Keratinocyte (primary cell): ENCODE measurements around the gene COG5.

ENCODE experiments used
- CTCF ChIP-seq, 3 experiments: IDR thresholded peaks in 1 of 3; conservative IDR thresholded peaks in 1 of 3; optimal IDR thresholded peaks in 1 of 3; 2 replicates in 2 of 3; 3 replicates in 1 of 3; pipeline versions ENCODE3 to v1.5.1; 2011; ENCODE audit warnings: low read length in 3 of 3, mild to moderate bottlenecking in 3 of 3, moderate library complexity in 2 of 3, control low read depth in 1 of 3, inconsistent platforms in 1 of 3; ENCODE audit not compliant: insufficient read depth in 2 of 3; ENCODE audit errors: extremely low read depth in 1 of 3
- EZH2 ChIP-seq: IDR thresholded peaks from one replicate; pipeline ENCODE4 v1.6.1; 2012; ENCODE audit warnings: inconsistent platforms, mild to moderate bottlenecking, low read length, moderate library complexity

DNA sequence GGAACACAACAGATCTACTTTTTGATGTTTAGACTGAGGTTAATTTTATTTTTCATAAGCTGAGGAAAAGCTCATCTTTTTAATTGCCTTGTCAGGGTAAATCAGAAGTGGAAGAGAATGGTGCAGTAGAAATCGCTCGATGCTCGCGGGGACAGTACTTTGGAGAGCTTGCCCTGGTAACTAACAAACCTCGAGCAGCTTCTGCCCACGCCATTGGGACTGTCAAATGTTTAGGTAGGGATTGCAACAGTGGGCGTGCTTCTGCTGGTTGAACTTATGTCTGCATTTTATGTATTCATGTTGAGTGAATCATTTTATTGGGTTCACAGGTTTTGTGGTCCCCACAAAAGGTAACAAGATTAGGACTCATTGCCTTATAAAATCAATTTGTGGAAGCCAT lies 406.6 kb downstream of the COG5 start:
- TF ChIP-seq CTCF (optimal IDR thresholded peaks at IDR 0.05 in 1 of 3, IDR thresholded peaks at IDR 0.05 in 1 of 3, conservative IDR thresholded peaks at IDR 0.05 in 1 of 3; ENCODE audit: extremely low read depth in 1 of 3, insufficient read depth in 2 of 3, low read length in 3 of 3) (no peak), EZH2 (no peak)
